HL-60 (cell line): ENCODE data around the gene NUTF2.
"Not testable (repeated sequence)": the region's sequence is repeated elsewhere in the genome, so short reads cannot be mapped to it uniquely, and the experiment has no call there.

Experiments
- DNase-seq, 2 experiments: peaks; one replicate each; pipeline ENCODE4 v3.0.0-alpha.2; 2010 to 2020; ENCODE audit warnings: low read depth in 1 of 2, low spot score in 1 of 2
- H3K27ac ChIP-seq: fragments of 250-450 bp; sonication (Bioruptor Pico); replicated peaks from 2 replicates; pipeline ENCODE4 v1.5.1; 2020; ENCODE audit warnings: mild to moderate bottlenecking, moderate library complexity
- H3K27me3 ChIP-seq: fragments of 250-450 bp; sonication (Bioruptor Pico); 2 replicates; pipeline ENCODE4 v1.5.1; 2021; ENCODE audit warnings: mild to moderate bottlenecking, moderate library complexity; ENCODE audit not compliant: insufficient read depth, poor library complexity, severe bottlenecking
- H3K4me3 ChIP-seq: replicated peaks from 2 replicates; pipeline ENCODE4 v1.5.1; 2011; ENCODE audit warnings: mild to moderate bottlenecking, control low read depth, low read length; ENCODE audit not compliant: insufficient read depth
- GABPA ChIP-seq: IDR thresholded peaks from 2 replicates; pipeline ENCODE4 v1.6.1; 2012; ENCODE audit warnings: low read depth
- POLR2AphosphoS5 ChIP-seq: IDR thresholded peaks from 2 replicates; pipeline ENCODE4 v1.6.1; 2012; ENCODE audit warnings: low read depth
- SPI1 ChIP-seq: IDR thresholded peaks from 2 replicates; pipeline ENCODE4 v1.6.1; 2012; ENCODE audit warnings: low read depth, mild to moderate bottlenecking, borderline replicate concordance
- TF ChIP-seq, protein P1 (sequence below): IDR thresholded peaks from one replicate; pipeline ENCODE4 v1.5.1; 2011; ENCODE audit warnings: low read length, control low read depth, inconsistent platforms; ENCODE audit not compliant: insufficient read depth
- TF ChIP-seq, protein P2 (sequence below): IDR thresholded peaks from 2 replicates; pipeline ENCODE4 v1.6.1; 2012; ENCODE audit warnings: low read depth; ENCODE audit not compliant: insufficient replicate concordance

Gene NUTF2

DNA sequence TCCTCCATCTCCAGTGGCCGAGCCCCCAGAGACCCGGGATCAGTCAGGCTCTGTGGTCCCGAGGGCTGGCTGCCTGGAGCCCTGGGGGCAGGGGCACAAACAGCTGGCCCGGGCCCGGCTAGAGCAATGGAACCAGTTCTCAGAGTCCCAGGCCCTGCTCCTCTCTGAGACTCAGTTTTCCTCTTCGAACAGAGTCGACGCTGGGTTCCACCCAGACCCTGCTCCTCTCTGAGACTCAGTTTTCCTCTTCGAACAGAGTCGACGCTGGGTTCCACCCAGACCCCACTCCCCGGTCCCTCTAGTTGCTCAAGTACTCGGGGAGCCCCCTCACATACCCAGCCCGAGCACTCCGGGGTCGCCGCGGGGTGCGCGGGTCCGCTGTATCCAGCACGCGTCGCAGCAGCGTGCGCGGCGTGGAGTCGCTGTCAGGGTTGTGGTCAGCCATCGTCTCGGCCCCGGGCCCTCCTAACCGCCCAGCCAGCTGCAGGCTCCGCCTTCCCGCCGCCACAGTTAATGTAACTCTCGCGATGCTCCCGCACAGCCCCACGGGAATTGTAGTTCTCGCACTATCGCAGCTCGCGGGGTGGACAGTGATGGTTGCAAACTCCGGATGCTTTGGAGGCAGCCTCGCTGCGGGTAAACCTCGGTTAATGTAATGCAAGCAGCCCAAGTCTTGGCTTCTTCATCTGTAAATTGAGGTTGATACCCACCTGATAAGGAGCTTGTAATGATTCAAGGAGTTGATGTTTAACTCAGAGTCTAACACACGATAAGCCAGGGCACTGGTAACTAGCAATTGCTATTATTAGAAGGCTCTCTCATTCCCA, 13.1 kb upstream of the NUTF2 start:
- peak; percentile 86 to 94 for DNase-seq
- Histone ChIP-seq H3K4me3 (peak overlapping the region; percentile 72), H3K27ac (peak overlapping the region; percentile 74), H3K27me3 (no peaks in the 10 kb centered on the region)
- TF ChIP-seq SPI1 (no peak), GABPA (no peak), POLR2AphosphoS5 (peak; percentile 76; the same call in 1 of the 2 replicates)
- TF ChIP-seq, protein P1, sequence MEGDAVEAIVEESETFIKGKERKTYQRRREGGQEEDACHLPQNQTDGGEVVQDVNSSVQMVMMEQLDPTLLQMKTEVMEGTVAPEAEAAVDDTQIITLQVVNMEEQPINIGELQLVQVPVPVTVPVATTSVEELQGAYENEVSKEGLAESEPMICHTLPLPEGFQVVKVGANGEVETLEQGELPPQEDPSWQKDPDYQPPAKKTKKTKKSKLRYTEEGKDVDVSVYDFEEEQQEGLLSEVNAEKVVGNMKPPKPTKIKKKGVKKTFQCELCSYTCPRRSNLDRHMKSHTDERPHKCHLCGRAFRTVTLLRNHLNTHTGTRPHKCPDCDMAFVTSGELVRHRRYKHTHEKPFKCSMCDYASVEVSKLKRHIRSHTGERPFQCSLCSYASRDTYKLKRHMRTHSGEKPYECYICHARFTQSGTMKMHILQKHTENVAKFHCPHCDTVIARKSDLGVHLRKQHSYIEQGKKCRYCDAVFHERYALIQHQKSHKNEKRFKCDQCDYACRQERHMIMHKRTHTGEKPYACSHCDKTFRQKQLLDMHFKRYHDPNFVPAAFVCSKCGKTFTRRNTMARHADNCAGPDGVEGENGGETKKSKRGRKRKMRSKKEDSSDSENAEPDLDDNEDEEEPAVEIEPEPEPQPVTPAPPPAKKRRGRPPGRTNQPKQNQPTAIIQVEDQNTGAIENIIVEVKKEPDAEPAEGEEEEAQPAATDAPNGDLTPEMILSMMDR, result no peak
- TF ChIP-seq, protein P2, sequence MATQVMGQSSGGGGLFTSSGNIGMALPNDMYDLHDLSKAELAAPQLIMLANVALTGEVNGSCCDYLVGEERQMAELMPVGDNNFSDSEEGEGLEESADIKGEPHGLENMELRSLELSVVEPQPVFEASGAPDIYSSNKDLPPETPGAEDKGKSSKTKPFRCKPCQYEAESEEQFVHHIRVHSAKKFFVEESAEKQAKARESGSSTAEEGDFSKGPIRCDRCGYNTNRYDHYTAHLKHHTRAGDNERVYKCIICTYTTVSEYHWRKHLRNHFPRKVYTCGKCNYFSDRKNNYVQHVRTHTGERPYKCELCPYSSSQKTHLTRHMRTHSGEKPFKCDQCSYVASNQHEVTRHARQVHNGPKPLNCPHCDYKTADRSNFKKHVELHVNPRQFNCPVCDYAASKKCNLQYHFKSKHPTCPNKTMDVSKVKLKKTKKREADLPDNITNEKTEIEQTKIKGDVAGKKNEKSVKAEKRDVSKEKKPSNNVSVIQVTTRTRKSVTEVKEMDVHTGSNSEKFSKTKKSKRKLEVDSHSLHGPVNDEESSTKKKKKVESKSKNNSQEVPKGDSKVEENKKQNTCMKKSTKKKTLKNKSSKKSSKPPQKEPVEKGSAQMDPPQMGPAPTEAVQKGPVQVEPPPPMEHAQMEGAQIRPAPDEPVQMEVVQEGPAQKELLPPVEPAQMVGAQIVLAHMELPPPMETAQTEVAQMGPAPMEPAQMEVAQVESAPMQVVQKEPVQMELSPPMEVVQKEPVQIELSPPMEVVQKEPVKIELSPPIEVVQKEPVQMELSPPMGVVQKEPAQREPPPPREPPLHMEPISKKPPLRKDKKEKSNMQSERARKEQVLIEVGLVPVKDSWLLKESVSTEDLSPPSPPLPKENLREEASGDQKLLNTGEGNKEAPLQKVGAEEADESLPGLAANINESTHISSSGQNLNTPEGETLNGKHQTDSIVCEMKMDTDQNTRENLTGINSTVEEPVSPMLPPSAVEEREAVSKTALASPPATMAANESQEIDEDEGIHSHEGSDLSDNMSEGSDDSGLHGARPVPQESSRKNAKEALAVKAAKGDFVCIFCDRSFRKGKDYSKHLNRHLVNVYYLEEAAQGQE, result peak; percentile 71

GRCh38 chr16:67834242-67834614, 12.5 kb upstream of the NUTF2 start:
- Histone ChIP-seq H3K4me3 (peak overlapping the region; percentile 72), H3K27ac (no peak overlapping the region)

GRCh38 chr16:67837190-67837589, 9.5 kb upstream of the NUTF2 start:
- not testable (repeated sequence) for H3K27ac ChIP-seq, DNase-seq, H3K4me3 ChIP-seq, H3K27me3 ChIP-seq

More at GRCh38 chr16:67834242-67834614, 12.5 kb upstream of the NUTF2 start:
- H3K27me3 ChIP-seq, result no peaks in the 10 kb centered on the region
- no peak for TF ChIP-seq SPI1
- no peak for TF ChIP-seq POLR2AphosphoS5
- no peak for TF ChIP-seq GABPA
- DNase-seq, result no peak

DNA sequence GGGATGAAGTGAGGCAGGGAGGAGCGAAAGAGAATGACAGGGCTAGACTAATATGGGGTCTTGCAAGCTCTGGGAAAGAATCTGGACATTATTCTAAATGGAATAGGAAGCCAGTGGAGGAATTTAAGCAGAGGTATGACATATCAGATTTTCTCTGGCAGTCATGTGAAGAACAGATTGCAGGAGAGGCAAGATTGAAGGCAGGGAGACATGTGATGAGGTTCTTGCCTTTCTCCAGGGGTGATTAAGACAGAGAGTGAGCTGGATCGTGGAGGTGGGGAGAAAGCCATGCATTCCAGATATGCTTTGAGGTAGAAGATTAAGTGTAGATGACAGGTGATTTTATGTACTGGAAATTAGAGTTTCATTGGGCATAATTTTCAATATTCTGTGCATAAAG, 8.9 kb upstream of the NUTF2 start:
- DNase-seq, result no peak
- TF ChIP-seq POLR2AphosphoS5 (no peak), SPI1 (no peak), GABPA (no peak)
- TF ChIP-seq, protein P2, result no peak
- TF ChIP-seq, protein P1, result no peak
- no peaks in the 10 kb centered on the region for H3K27me3 ChIP-seq
- no peak overlapping the region for H3K4me3 ChIP-seq
- H3K27ac ChIP-seq, result no peak overlapping the region
